Lung microvascular endothelial cell (primary cell): ENCODE data around the gene SLC4A5. TPM values are rescaled to one million over a fixed set of nuclear protein-coding genes. Genes with fewer than 3 reads are reported as not detected.
A peak's percentile ranks its signal among the peaks of the same experiment; 100 is the strongest.

Experiments used
- DNase-seq, 2 donors: peaks; one replicate each; pipeline versions ENCODE4 v3.0.0 to v3.0.0-alpha.2; 2010; ENCODE audit warnings: low read depth in 2 of 2
- total RNA-seq: library from RNA; depleted of rRNA; stranded (reverse); fragments of >200 nt; gene quantifications from 2 replicates; pipeline ENCODE4 v1.2.1, GENCODE V29; 2014

Gene SLC4A5, protein sequence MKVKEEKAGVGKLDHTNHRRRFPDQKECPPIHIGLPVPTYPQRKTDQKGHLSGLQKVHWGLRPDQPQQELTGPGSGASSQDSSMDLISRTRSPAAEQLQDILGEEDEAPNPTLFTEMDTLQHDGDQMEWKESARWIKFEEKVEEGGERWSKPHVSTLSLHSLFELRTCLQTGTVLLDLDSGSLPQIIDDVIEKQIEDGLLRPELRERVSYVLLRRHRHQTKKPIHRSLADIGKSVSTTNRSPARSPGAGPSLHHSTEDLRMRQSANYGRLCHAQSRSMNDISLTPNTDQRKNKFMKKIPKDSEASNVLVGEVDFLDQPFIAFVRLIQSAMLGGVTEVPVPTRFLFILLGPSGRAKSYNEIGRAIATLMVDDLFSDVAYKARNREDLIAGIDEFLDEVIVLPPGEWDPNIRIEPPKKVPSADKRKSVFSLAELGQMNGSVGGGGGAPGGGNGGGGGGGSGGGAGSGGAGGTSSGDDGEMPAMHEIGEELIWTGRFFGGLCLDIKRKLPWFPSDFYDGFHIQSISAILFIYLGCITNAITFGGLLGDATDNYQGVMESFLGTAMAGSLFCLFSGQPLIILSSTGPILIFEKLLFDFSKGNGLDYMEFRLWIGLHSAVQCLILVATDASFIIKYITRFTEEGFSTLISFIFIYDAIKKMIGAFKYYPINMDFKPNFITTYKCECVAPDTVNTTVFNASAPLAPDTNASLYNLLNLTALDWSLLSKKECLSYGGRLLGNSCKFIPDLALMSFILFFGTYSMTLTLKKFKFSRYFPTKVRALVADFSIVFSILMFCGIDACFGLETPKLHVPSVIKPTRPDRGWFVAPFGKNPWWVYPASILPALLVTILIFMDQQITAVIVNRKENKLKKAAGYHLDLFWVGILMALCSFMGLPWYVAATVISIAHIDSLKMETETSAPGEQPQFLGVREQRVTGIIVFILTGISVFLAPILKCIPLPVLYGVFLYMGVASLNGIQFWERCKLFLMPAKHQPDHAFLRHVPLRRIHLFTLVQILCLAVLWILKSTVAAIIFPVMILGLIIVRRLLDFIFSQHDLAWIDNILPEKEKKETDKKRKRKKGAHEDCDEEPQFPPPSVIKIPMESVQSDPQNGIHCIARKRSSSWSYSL
- total RNA-seq, result under 0.01 and 0.20 TPM in 2 replicates

DNA sequence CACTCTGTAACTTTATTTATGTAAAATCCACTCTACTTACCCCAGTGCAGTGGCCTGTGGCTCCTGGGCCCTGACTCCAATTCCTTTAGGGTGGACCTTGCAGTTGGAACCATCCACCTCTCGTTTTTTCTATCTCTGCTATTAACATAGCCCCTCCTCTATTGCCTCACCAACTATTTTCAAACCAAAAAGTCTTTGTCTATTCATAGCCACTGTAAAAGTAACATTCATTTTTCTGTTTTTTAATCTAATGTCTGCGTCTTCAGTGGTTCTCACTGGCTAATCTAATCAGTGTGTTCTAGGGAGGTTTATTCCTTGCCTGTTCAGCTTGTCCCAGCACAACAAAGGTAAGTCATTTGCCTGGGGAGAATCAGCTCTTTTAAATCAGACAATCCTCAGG, at the start of gene SLC4A5:
Gene SLC4A5, minus strand, starts transcription at position 101 of the 400 bp plus-strand sequence. CDS start 28,393 bp downstream, outside the sequence.
- no peak for DNase-seq

DNA sequence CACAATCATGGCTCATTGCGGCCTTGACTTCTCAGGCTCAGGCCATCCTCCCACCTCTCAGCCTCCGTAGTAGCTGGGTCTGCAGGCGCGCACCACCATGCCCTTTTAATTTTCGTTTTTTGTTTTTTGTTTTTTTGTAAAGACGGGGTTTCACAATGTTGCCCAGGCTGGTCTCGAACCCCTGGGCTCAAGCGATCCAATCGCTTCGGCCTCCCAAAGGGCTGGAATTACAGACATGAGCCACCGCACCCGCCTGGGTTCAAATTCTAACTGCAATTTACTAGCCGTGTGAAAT, 49.2 kb upstream of the SLC4A5 start:
- DNase-seq, result no peak

DNA sequence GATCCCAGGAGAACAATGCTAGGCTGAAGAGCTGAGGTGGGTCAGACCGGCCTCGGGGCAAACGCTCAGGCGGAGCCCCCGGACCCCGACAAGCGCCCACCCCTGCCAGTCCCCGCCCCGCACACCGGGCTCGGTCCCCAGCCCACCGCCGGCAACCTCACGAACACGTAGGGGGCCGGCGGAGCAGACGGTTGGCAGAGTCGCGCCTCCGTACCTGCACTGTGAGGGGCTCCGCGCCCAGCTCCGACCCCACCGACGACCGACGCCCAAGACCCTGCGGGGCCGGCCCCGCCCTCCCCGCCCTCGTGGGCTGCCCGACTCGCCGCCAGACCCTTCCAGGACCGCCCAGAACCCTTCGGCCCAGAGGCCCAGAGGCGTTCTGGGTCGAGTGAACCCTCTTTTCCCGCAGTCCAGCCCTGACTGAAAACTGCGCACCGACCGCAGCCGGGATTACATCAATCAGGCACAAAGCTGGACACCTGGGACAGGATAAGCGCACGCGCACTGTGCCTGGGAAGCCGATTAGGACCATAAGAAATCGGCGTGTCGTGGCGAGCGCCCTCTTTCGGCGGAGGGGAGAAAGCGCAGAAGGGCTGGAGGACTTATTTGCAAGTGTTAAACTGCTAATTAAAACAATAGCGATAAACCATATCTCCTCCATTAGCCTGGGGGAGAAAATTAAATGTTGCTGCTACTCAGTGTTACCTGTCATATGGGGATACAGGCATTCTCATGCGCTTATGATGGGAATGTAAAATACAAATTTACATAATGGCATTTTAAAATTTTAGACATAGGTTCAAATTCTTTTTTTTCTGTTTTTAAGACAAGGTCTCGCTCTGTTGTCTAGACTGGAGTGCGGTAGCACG, 48.6 kb upstream of the SLC4A5 start:
- DNase-seq, result peak; percentile 94 to 96

DNA sequence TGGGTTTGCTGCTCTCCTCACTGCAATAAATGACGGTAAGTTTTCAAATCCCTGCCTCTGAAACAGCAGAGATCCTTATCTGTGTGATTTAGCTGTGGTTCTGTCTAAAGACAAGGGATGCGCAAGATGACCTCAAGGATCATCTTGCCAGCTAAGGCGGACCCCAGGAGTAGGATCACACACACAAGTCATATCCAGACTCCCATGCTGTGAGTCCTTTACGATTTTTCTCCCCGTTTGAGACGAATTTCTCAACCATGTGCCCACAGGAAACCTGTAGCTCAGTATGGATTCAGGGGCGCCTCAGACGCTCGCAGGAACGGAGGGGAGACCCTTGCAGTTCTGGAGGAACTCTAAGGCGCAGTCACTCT, 48.0 kb upstream of the SLC4A5 start:
- DNase-seq, result no peak

DNA sequence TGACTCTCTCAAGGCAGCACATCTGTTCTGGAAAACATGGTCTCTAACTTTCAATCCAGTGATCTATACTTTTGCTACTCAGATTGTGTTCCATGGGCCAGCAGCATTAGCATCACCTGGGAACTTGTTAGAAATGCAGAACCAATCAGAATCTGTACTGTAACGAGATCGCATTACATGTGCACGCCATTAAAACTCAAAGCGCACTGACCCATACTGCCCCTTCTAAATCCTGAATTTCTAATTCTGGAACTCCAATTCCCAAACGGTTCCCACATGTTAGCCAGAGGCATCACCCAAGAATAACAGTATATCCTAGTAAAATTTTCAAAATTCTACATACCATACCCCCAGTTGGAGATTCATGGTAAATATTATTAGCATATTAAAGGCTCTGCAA, 47.4 kb upstream of the SLC4A5 start:
- DNase-seq, result no peak

DNA sequence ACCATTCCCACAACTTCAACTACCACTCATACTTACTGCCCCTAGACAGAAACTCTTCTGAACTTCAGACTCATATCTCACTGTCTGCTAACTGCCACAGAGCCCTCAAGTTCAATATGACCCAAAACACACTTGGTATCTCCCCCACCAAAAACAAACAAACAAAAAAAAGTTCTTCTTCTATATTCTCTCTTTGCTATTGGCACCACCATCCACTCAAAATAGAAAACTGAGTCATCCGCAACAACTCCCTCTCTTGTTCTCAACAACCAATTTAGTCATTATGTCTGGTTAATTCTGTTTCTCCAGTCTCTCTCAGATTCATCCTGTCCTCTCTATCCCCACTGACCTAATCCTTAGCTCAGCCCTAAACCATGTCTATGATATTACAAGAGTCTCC, 44.1 kb upstream of the SLC4A5 start:
- DNase-seq, result peak in 1 of 2 donors; percentile 15

DNA sequence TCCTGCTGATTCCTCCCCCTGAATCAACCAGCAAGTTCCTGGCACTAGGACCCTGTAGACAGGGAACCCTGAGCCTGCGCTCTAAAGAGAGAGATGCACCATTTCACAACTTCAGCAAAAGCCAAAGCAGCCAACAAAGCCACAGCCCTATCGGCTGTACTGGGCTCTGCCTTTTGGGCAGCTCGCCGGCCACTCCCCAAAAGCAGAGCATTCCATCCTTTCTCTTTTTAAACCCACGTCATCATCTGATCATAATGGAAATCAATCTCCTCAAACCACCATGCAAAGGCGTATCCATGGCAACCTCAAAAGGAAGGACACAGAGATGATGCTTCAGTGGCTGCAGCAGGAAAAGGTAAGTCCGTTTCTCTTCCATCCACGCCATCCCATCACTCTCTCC, 42.2 kb upstream of the SLC4A5 start:
- DNase-seq, result no peak

DNA sequence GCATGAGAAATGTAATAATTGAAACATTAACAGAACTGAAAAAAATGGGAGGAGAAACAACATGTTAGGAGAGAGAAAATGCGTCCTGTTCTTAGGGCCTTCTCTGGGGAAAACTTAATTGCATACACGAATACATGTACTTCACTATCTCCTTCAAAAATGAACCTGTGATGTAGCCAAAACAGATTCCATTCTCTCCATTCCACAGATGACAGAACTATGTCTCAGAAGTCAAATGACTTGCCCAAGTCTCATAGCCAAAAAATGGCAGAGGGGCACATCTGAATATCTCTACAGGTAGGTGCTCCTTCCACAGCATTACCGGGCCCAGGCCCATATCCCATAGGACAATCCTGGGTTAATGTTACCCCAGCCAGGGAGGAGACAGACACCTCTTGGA, 40.8 kb upstream of the SLC4A5 start:
- DNase-seq, result no peak

DNA sequence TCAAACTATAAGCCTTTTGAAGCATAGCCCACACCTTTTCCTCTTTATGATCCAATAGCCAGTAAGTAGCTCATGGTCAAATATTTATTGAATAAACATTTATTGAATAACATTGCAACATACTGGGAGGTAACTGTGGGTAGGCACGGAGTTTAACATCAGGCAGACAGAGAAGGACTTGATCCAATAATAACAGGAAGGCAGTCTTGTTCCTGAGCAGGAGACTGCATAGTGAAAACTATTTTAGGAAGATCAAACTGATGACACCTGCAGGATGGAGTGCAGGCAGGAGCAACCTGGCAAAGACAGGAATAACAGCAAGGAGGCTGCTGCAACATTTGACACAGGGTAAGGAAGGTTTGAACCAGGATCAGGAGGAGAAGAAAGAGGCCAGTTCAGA, 40.0 kb upstream of the SLC4A5 start:
- peak; percentile 43 to 94 for DNase-seq

DNA sequence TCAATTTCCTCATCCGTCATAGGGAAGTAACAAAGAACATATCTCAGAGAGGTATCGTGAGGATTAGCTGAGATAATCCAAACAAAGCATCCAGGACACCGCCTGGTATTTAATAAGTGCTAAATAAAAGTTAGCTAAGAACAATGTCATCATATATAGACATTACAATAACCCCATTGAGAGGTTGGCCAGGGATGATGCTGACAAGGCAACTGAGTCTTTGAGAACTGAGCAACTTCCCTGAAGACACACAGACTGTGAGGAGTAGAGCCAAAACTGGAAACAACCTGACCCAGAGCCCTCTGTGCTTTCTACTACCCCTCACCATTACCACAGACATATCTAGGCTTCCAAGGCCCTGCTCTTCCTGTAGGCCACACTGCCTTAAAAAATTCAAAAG, 38.5 kb upstream of the SLC4A5 start:
- no peak for DNase-seq

DNA sequence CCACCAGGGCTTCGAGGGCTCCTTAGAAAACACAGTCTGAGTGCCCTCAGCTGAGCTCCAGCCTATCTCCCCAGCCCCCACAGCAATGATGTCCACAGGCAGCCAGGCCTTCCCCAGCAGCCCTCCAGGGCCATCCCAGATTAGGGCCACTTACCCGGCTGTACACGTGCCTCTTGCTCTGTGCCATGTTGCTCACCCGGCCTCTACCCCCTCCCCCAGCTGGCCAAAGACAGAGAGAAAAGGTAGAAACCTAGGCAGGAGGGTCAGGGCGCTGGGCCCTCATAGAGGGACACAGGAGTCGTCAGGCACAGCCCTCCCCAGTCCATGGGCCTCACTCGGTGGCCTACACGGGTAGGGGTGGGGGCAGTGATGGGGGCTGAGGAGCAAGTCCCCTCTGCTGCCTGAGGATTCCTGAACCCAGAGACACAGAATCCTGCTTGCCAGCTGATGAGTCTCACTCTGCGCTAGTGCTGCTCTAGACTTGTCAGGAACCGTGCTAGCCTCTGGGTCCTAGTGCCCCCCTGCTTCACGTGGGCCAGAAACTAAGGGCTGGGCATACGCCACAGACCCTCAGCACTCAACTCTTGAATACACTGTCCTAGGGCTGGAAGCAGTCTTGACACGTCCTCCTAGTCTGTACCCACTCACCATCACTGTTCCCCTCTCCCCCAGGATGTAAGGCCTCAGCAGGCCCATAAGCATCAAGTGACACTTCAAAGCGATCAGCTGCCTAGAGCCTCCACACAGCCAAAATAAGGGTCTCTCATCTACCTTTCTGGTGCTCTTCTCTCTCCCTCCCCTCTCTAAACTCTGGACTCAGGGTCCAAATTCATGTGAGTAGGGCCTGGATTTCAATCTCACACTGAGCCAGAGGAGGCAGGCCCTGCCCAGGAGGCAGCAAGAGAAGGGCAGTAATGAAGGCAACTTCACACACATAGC, 36.9 kb upstream of the SLC4A5 start, which contains the start of gene DCTN1:
Gene DCTN1, minus strand, starts transcription at position 461 of the 939 bp plus-strand sequence. Its CDS starts 274 bp downstream, at position 187.
- peak; percentile 61 to 69 for DNase-seq

DNA sequence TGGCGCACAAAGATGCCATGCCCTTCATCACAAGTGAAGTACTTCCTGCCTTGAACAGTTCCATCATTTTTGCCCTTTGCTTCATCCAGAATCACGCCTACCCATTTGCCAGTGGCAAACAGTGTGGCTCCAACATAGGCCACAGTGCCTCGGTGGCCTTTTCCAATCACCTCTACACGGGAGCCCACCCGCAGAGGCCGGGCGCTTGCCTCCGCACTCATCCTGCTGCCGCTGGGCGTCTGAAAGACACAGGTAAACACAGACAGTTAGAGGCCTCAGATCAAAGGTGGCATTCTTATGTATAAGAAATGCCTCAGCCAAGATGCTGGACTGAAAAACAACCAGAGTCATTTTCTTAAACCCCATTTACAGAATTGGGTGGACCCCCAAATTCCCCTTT, 34.8 kb upstream of the SLC4A5 start:
- no peak for DNase-seq

DNA sequence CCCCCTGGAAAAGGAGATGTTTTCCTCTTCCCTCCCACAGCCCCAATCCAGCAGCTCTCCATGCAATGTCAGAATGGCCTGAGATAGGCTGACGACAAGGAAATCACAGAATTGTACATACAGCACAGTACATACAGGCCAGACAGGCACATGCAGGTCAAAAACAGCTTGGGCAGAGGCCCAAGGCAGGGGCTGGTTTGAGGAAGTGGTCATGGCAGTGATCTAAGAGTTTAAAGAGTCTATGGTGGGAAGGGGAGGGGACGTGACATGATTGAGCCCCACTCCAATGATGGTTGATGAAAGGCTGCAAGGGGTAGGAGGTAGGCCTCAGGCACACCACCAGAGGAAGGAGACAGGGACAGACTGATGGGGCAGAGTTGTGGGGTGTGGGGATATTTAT, 32.6 kb upstream of the SLC4A5 start:
- no peak for DNase-seq

DNA sequence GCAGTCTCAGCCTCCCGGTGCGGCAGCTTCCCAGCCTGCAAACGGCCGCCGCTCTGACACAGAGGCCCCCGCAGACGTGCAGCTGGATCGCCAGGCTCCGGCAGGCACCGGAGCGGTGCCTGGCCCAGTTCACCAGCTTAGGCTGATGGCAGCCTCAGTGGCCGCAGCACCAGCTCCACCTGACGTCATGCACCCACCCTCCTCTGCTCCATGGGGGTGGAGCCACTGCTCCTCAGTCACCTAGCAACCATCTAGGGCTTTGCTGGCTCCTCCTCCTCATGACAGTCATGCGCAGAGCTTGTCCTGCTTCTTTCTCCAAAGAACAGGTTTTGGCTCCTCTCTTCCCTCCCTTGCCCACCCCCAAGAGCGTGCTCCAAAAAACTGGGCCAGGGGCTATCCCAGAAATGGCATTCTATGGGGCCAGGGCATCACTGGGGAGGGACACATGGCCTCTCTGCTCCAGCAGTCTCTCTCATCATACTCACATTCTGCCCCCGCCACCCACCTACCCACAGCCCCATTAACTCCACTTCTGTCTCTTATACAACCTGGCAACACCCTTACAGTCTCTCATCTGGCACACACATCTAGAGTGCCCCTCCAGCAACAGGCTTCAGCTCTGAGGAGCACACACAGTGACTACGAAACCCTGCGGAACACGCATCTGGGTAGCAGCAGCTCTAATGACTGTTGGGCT, 31.4 kb upstream of the SLC4A5 start:
- peak; percentile 12 to 64 for DNase-seq

DNA sequence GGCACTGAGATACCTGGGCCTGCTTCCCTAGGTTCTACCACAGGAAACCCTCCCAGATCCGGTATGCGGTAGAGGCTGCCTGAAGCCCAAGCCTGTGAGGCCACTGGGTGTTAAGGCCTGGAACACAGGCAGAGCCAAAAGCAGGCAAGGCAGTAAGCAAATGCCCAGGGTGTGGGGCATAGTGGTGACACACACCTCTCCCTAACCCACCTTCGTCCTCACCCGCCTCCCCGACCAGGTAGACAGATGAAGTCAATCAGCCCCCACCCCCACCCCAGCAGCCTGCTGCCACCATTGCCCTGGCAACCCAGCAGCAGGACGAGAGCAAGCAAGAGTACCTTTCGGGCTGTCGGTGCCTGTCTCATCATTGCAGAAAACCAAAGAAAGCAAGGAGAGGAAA, 30.8 kb upstream of the SLC4A5 start:
- peak in 1 of 2 donors; percentile 14 for DNase-seq

DNA sequence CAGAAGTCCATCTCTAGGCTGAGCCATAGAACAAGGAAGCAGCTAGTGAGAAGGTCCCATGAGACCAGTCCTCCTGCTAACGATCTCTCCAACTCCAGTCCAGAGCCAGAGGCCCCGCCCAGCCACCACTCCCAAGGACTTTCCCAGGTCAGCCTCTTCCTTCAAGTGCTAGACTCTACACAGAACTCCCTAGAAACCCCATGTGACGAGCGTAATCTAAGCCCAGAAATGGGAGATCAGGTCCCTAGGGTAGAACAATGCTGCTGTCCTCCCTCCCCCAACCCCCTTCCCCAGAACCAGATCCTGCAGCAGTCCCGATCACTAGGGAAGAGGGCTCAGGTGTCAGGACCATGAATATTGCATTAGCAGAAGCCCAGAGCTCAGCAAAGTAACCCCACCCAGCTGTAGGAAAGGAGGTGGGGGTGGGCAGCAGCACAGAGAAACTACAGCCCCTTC, 30.0 kb upstream of the SLC4A5 start:
- DNase-seq, result no peak

DNA sequence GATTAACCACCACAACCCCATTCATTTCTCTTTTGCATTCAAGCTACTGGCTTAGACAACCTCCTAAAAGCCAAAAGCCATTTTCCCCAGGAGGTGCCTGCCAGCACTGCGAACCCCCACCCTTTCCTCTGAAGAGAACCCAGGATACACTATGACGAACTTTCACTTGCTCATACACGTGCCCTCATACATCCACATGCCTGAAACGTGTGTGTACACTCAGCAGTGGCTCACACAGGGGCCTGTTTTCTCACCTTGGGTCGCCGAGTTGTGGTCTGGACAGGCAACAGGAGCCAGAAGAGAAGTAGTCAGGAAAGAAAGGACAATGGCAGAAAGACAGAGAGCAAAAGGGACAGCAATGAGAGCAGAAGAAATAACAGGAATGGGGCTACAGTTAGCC, 29.5 kb upstream of the SLC4A5 start:
- no peak for DNase-seq

DNA sequence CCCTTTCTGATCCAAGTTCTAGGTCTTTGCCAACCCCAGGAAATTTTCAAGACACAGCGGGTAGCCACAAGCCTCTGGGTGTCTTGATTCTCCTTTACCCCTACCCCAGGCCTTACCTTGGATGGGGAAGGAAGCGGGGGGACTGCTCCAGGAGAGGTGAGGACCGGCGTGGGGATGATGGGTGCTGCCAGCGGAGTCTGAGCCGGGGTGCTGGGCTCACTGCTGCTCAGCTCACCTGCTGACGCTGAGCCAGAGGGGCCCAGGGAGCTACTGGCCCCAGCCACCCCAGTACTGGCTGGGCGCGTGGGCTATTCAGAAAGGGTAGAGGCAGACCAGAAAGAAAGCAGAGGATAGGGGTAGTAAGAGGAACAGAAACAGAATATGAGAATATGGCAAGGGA, 28.2 kb upstream of the SLC4A5 start:
- DNase-seq, result no peak

DNA sequence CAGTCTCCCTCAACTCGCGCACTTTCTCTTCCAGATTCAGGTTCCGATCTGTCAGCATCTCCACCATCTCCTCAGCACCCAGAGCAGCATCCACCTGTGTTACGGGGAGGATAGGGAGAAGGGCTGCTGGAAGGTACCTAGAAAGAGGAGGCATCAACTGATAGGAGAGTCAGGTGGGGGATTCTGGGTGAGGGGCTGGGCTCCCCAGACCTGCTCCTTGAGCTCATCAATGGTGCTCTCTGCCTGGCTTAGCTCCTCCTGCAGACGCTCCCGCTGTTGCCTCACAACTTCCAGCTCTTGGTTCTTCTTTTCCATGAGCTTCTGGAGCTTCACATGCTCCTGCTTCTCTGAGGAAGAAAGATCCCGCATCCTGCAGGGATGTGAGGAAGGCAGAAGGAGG, 26.8 kb upstream of the SLC4A5 start:
- no peak for DNase-seq
